ENCODE results near the gene MYCL.

- TF ChIP-seq CTCF (IDR thresholded peaks at IDR 0.05) (no peak), HOXB5 (CRISPR knock-in tag; IDR thresholded peaks at IDR 0.05) (no peak), HES2 (IDR thresholded peaks at IDR 0.05) (no peak), POLR2AphosphoS2 (conservative IDR thresholded peaks at IDR 0.05; ENCODE audit: low read length) (no peak), CEBPB (IDR thresholded peaks at IDR 0.05) (no peak), POLR2A (IDR thresholded peaks at IDR 0.05; ENCODE audit: low read length) (no peak), EP300 (IDR thresholded peaks at IDR 0.05) (no peak), RFX5 (IDR thresholded peaks at IDR 0.05) (no peak), PHF8 (IDR thresholded peaks at IDR 0.05; ENCODE audit: borderline replicate concordance, low read depth) (no peak), HEYL (CRISPR knock-in tag; IDR thresholded peaks at IDR 0.05) (no peak), MYC (IDR thresholded peaks at IDR 0.05; ENCODE audit: borderline replicate concordance, low read length) (no peak), EHMT2 (IDR thresholded peaks at IDR 0.05; ENCODE audit: low read depth) (no peak), MAX (IDR thresholded peaks at IDR 0.05) (no peak)
Measured at GRCh38 chr1:39926820-39927219, 25.1 kb upstream of the MYCL start.

Data from A549 (cell line).